ENCODE measurements around the gene MYH13. TPM values are rescaled to one million over a fixed set of nuclear protein-coding genes. Genes with fewer than 3 reads are reported as not detected.

Gene MYH13
- total RNA-seq, 1 donor from 2014 or later = not detected

GRCh38 chr17:10313037-10313672 is 59.7 kb downstream of the MYH13 start:
- no peak for DNase-seq
- Histone ChIP-seq H3K36me3 (no peaks in the 10 kb centered on the region), H3K27ac (replicated peaks) (no peak overlapping the region), H3K4me1 (no peaks in the 10 kb centered on the region), H3K4me3 (no peak overlapping the region), H3K9me3 (replicated peaks) (no peaks in the 10 kb centered on the region), H3K27me3 (ENCODE audit: low read depth) (peaks cover 65% of the 10 kb centered on the region)
- TF ChIP-seq, protein P1, sequence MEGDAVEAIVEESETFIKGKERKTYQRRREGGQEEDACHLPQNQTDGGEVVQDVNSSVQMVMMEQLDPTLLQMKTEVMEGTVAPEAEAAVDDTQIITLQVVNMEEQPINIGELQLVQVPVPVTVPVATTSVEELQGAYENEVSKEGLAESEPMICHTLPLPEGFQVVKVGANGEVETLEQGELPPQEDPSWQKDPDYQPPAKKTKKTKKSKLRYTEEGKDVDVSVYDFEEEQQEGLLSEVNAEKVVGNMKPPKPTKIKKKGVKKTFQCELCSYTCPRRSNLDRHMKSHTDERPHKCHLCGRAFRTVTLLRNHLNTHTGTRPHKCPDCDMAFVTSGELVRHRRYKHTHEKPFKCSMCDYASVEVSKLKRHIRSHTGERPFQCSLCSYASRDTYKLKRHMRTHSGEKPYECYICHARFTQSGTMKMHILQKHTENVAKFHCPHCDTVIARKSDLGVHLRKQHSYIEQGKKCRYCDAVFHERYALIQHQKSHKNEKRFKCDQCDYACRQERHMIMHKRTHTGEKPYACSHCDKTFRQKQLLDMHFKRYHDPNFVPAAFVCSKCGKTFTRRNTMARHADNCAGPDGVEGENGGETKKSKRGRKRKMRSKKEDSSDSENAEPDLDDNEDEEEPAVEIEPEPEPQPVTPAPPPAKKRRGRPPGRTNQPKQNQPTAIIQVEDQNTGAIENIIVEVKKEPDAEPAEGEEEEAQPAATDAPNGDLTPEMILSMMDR (IDR thresholded peaks at IDR 0.05; ENCODE audit: borderline replicate concordance) = no peak
- intact Hi-C loops (cut with micrococcal nuclease) = no loop called here

GRCh38 chr17:10311131-10311530 is 61.7 kb downstream of the MYH13 start:
- Histone ChIP-seq H3K4me3 (no peak overlapping the region), H3K9me3 (replicated peaks) (no peaks in the 10 kb centered on the region), H3K36me3 (no peaks in the 10 kb centered on the region), H3K27me3 (ENCODE audit: low read depth) (peaks cover 65% of the 10 kb centered on the region), H3K27ac (replicated peaks) (no peak overlapping the region), H3K4me1 (no peaks in the 10 kb centered on the region)
- intact Hi-C loops (cut with micrococcal nuclease) = no loop called here
- TF ChIP-seq, protein P1 (IDR thresholded peaks at IDR 0.05; ENCODE audit: borderline replicate concordance) = no peak
- DNase-seq = no peak

- Histone ChIP-seq H3K27me3 (ENCODE audit: low read depth) (peaks cover 48% of the 10 kb centered on the region), H3K9me3 (replicated peaks) (no peaks in the 10 kb centered on the region), H3K27ac (replicated peaks) (no peak overlapping the region), H3K4me1 (no peaks in the 10 kb centered on the region), H3K4me3 (no peak overlapping the region), H3K36me3 (no peaks in the 10 kb centered on the region)
- DNase-seq = no peak
- intact Hi-C loops (cut with micrococcal nuclease) = no loop called here
- TF ChIP-seq, protein P1 (IDR thresholded peaks at IDR 0.05; ENCODE audit: borderline replicate concordance) = no peak
Observed at GRCh38 chr17:10309003-10309974, 63.5 kb downstream of the MYH13 start.

DNA sequence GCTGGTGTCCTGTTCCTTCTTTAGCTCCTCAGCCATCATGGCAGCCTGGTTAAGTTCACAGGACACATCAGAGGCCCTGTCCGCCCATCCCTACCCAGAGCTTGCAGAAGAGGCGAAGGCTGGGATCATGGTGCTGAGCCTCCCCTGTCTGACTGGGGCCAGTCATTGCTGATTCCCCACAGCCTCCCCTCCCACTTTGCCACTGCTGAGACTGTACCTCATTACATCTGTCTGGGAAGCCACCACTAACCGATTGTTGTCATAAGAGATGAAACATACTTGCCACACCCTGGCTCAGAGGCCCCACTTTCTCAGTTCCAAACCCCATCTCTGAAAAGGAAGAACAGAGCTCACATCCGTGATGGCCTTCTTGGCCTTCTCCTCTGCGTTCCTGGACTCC is 66.2 kb downstream of the MYH13 start:
- Histone ChIP-seq H3K27me3 (ENCODE audit: low read depth) (peaks cover 28% of the 10 kb centered on the region), H3K4me3 (no peak overlapping the region), H3K4me1 (no peaks in the 10 kb centered on the region), H3K36me3 (no peaks in the 10 kb centered on the region), H3K9me3 (replicated peaks) (peaks cover 4% of the 10 kb centered on the region), H3K27ac (replicated peaks) (no peak overlapping the region)
- TF ChIP-seq, protein P1 (IDR thresholded peaks at IDR 0.05; ENCODE audit: borderline replicate concordance) = no peak
- intact Hi-C loops (cut with micrococcal nuclease) = no loop called here
- DNase-seq = no peak

DNA sequence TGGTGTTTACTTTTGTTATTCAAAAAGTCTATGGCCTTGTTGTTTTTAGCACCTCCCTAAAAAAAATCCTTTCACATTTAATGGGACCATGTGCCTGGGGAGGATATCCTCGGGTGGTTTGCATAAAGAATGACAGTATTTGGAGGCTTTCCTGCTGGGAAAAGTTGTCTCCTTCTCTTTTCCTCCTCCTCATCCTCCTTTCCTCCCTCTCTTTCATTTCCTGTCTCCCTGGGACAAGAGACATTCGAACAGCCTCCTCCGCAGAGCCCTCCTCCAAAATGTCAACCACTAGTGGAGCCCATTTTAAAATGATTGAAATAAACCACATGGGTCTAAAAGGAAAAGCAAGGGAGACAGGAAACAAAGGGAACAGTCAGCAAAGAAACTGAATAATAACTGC is 67.4 kb downstream of the MYH13 start:
- Histone ChIP-seq H3K36me3 (no peaks in the 10 kb centered on the region), H3K4me1 (no peaks in the 10 kb centered on the region), H3K27ac (replicated peaks) (no peak overlapping the region), H3K4me3 (no peak overlapping the region), H3K9me3 (replicated peaks) (peaks cover 4% of the 10 kb centered on the region), H3K27me3 (ENCODE audit: low read depth) (peaks cover 23% of the 10 kb centered on the region)
- DNase-seq = no peak
- intact Hi-C loops (cut with micrococcal nuclease) = no loop called here
- TF ChIP-seq, protein P1 (IDR thresholded peaks at IDR 0.05; ENCODE audit: borderline replicate concordance) = no peak

Measured in left ventricle myocardium inferior (tissue), 1 donor.